Retinal pigment epithelial cell (primary cell): ENCODE measurements around the gene CUL1.

Source experiments
- DNase-seq: peaks from one replicate; pipeline ENCODE4 v3.0.0-alpha.2; 2010; ENCODE audit warnings: low read depth
- H3K4me3 ChIP-seq: 2 replicates; pipeline ENCODE4 v1.5.1; 2011; ENCODE audit warnings: mild to moderate bottlenecking, low read length, control low read depth, moderate library complexity
- CTCF ChIP-seq: conservative IDR thresholded peaks from 2 replicates; pipeline ENCODE4 v1.5.1; 2011; ENCODE audit warnings: low read depth, low read length, control low read depth, inconsistent platforms

Gene CUL1

GRCh38 chr7:148847815-148848734 is 149.4 kb downstream of the CUL1 start:
- DNase-seq, result no peak
- no peak overlapping the region for H3K4me3 ChIP-seq
- no peak for TF ChIP-seq CTCF

- no peak for TF ChIP-seq CTCF
- peak; percentile 31 for DNase-seq
Observed at GRCh38 chr7:148849393-148850098, 150.8 kb downstream of the CUL1 start.

GRCh38 chr7:148850564-148850963 is 151.9 kb downstream of the CUL1 start:
- no peak overlapping the region for H3K4me3 ChIP-seq
- DNase-seq, result no peak
- TF ChIP-seq CTCF, result no peak

More at GRCh38 chr7:148849393-148850098, 150.8 kb downstream of the CUL1 start:
- H3K4me3 ChIP-seq, result no peak overlapping the region
